Sigmoid colon (tissue), 3 donors: Measurements from ENCODE around the gene SELPLG.

Experiments
- CTCF ChIP-seq, 4 experiments: fragments of 450-650 bp in 3 of 4; fragments of 200-600 bp in 1 of 4; IDR thresholded peaks; one replicate each; pipeline ENCODE4 v1.5.1; 2016 to 2019; ENCODE audit warnings: antibody characterized with exemption in 4 of 4, mild to moderate bottlenecking in 3 of 4, moderate library complexity in 2 of 4
- POLR2A ChIP-seq, 2 donors: fragments of 450-650 bp; IDR thresholded peaks; one replicate each; pipeline ENCODE4 v1.6.1; 2016; ENCODE audit warnings: antibody characterized with exemption in 2 of 2, mild to moderate bottlenecking in 2 of 2, moderate library complexity in 2 of 2

GRCh38 chr12:108616359-108616758 is 17.3 kb downstream of the SELPLG start:
- TF ChIP-seq CTCF (IDR thresholded peaks at IDR 0.05): no peak
- TF ChIP-seq POLR2A (IDR thresholded peaks at IDR 0.05): no peak
